H9 (cell line): ENCODE measurements around the gene USP4. TPM values are rescaled to one million over a fixed set of nuclear protein-coding genes. Genes with fewer than 3 reads are reported as not detected.

Experiments
- DNase-seq: peaks from one replicate; pipeline ENCODE4 v3.0.0-alpha.2; 2017
- H2AFZ ChIP-seq: one replicate; pipeline ENCODE4 v1.6.1; 2013; ENCODE audit warnings: mild to moderate bottlenecking, low read length, control low read depth, moderate library complexity
- H2AK5ac ChIP-seq: 2 replicates; pipeline ENCODE4 v1.6.1; 2013; ENCODE audit warnings: low read length, control low read depth, mixed read lengths; ENCODE audit not compliant: insufficient read length
- H2BK120ac ChIP-seq: one replicate; pipeline ENCODE4 v1.6.1; 2013; ENCODE audit warnings: low read depth, mild to moderate bottlenecking, low read length, control low read depth, inconsistent platforms; ENCODE audit not compliant: poor library complexity, severe bottlenecking
- H2BK12ac ChIP-seq: 2 replicates; pipeline ENCODE4 v1.6.1; 2013; ENCODE audit warnings: low read length, control low read depth, mixed read lengths, low read depth; ENCODE audit not compliant: insufficient read length
- H2BK15ac ChIP-seq: 2 replicates; pipeline ENCODE4 v1.6.1; 2013; ENCODE audit warnings: low read depth, low read length, control low read depth
- H2BK20ac ChIP-seq: one replicate; pipeline ENCODE4 v1.6.1; 2013; ENCODE audit warnings: low read depth, mild to moderate bottlenecking, low read length, control low read depth, inconsistent platforms; ENCODE audit not compliant: poor library complexity, severe bottlenecking
- H2BK5ac ChIP-seq: 2 replicates; pipeline ENCODE4 v1.6.1; 2013; ENCODE audit warnings: low read length, control low read depth, mixed read lengths; ENCODE audit not compliant: insufficient read length
- H3K14ac ChIP-seq: 2 replicates; pipeline ENCODE4 v1.6.1; 2013; ENCODE audit warnings: low read length, control low read depth; ENCODE audit not compliant: insufficient read depth
- H3K18ac ChIP-seq: 2 replicates; pipeline ENCODE4 v1.6.1; 2013; ENCODE audit warnings: low read depth, mild to moderate bottlenecking, mixed read lengths, low read length, control low read depth; ENCODE audit not compliant: insufficient read length
- H3K23ac ChIP-seq: 2 replicates; pipeline ENCODE4 v1.6.1; 2013; ENCODE audit warnings: low read length, control low read depth, mixed read lengths, low read depth; ENCODE audit not compliant: insufficient read length
- H3K23me2 ChIP-seq: 2 replicates; pipeline ENCODE4 v1.6.1; 2013; ENCODE audit warnings: low read depth, mild to moderate bottlenecking, mixed read lengths, low read length, control low read depth; ENCODE audit not compliant: insufficient read length, poor library complexity, severe bottlenecking
- H3K27ac ChIP-seq: 2 replicates; pipeline ENCODE4 v1.5.1; 2013; ENCODE audit warnings: low read length, control low read depth, mixed read lengths, low read depth; ENCODE audit not compliant: insufficient read length
- H3K27me3 ChIP-seq: 2 replicates; pipeline ENCODE4 v1.6.1; 2013; ENCODE audit warnings: low read length, control low read depth, inconsistent platforms; ENCODE audit not compliant: insufficient read depth
- H3K4ac ChIP-seq: 2 replicates; pipeline ENCODE4 v1.6.1; 2013; ENCODE audit warnings: low read depth, mild to moderate bottlenecking, control low read depth, inconsistent platforms, low read length, moderate library complexity
- H3K4me1 ChIP-seq: 2 replicates; pipeline ENCODE4 v1.6.1; 2013; ENCODE audit warnings: low read length, control low read depth, inconsistent platforms; ENCODE audit not compliant: insufficient read depth
- H3K4me2 ChIP-seq: 2 replicates; pipeline ENCODE4 v1.6.1; 2013; ENCODE audit warnings: low read length, control low read depth, mixed read lengths; ENCODE audit not compliant: insufficient read length, insufficient read depth
- H3K56ac ChIP-seq: 2 replicates; pipeline ENCODE4 v1.6.1; 2013; ENCODE audit warnings: low read depth, mild to moderate bottlenecking, mixed read lengths, low read length, control low read depth; ENCODE audit not compliant: insufficient read length
- H3K79me1 ChIP-seq: 2 replicates; pipeline ENCODE4 v1.6.1; 2013; ENCODE audit warnings: low read depth, mild to moderate bottlenecking, moderate library complexity, low read length, control low read depth, inconsistent platforms; ENCODE audit not compliant: insufficient read depth, poor library complexity, severe bottlenecking
- H3K79me2 ChIP-seq: 2 replicates; pipeline ENCODE4 v1.6.1; 2013; ENCODE audit warnings: low read length, control low read depth, inconsistent platforms; ENCODE audit not compliant: insufficient read depth
- H3K9ac ChIP-seq: 2 replicates; pipeline ENCODE4 v1.6.1; 2013; ENCODE audit warnings: low read length, control low read depth, mixed read lengths; ENCODE audit not compliant: insufficient read length; ENCODE audit errors: extremely low read depth
- H3K9me3 ChIP-seq: one replicate; pipeline ENCODE4 v1.6.1; 2013; ENCODE audit warnings: low read depth, low read length, inconsistent platforms; ENCODE audit not compliant: control insufficient read depth
- H3T11ph ChIP-seq: one replicate; pipeline ENCODE4 v1.6.1; 2013; ENCODE audit warnings: mild to moderate bottlenecking, low read length, control low read depth, inconsistent platforms
- H4K20me1 ChIP-seq: one replicate; pipeline ENCODE4 v1.6.1; 2013; ENCODE audit not compliant: control insufficient read depth, insufficient read length, insufficient read depth
- H4K5ac ChIP-seq: 2 replicates; pipeline ENCODE4 v1.6.1; 2013; ENCODE audit warnings: low read depth, mild to moderate bottlenecking, mixed read lengths, low read length, control low read depth; ENCODE audit not compliant: insufficient read length
- H4K8ac ChIP-seq: replicated peaks from 2 replicates; pipeline ENCODE4 v1.6.1; 2013; ENCODE audit warnings: low read length, control low read depth, mixed read lengths, low read depth; ENCODE audit not compliant: insufficient read length
- H4K91ac ChIP-seq: 2 replicates; pipeline ENCODE4 v1.6.1; 2013; ENCODE audit warnings: low read depth, mild to moderate bottlenecking, moderate library complexity, mixed read lengths, low read length, control low read depth; ENCODE audit not compliant: insufficient read length
- H3K27ac Mint-ChIP-seq, 3 experiments: 2 replicates in 2 of 3; 3 replicates in 1 of 3; pipeline ENCODE4 v1.8.0; 2020 to 2021; ENCODE audit warnings: mixed read lengths in 3 of 3, mild to moderate bottlenecking in 1 of 3, moderate library complexity in 1 of 3
- H3K27me3 Mint-ChIP-seq: 2 replicates; pipeline ENCODE4 v1.8.0; 2021; ENCODE audit warnings: low read depth, mild to moderate bottlenecking, moderate library complexity, mixed read lengths
- H3K36me3 Mint-ChIP-seq, 3 experiments: 2 replicates in 2 of 3; 3 replicates in 1 of 3; pipeline ENCODE4 v1.8.0; 2020 to 2021; ENCODE audit warnings: low read depth in 3 of 3, mixed read lengths in 3 of 3; ENCODE audit not compliant: insufficient read depth in 1 of 3
- H3K4me1 Mint-ChIP-seq, 2 experiments: 2 replicates each; pipeline ENCODE4 v1.8.0; 2020; ENCODE audit warnings: mixed read lengths in 2 of 2
- H3K4me3 Mint-ChIP-seq, 2 experiments: 2 replicates in 1 of 2; 3 replicates in 1 of 2; pipeline ENCODE4 v1.8.0; 2020 to 2021; ENCODE audit warnings: mild to moderate bottlenecking in 2 of 2, mixed read lengths in 2 of 2, moderate library complexity in 1 of 2
- H3K9me3 Mint-ChIP-seq, 2 experiments: 2 replicates in 1 of 2; 3 replicates in 1 of 2; pipeline ENCODE4 v1.8.0; 2020; ENCODE audit warnings: mild to moderate bottlenecking in 2 of 2, mixed read lengths in 2 of 2, moderate library complexity in 1 of 2
- WGBS: extraction: QIAGEN DNeasy Blood & Tissue Kit; methylation state at CpG from one replicate; pipeline ENCODE4 v1.1.7; 2013; ENCODE audit warnings: missing lambda C conversion rate, low lambda C conversion rate, mixed read lengths; ENCODE audit not compliant: insufficient read length; ENCODE audit errors: extremely low coverage; 5-methylcytosine and 5-hydroxymethylcytosine counted together
- total RNA-seq: library from RNA; stranded (reverse); gene quantifications from 2 replicates; pipeline ENCODE4 v1.2.1, GENCODE V29; 2021
- TF ChIP-seq, protein P1 (sequence below): fragments of 200-600 bp; sonication (generic); conservative IDR thresholded peaks from 3 replicates; pipeline ENCODE4 v1.8.0; 2021; ENCODE audit warnings: antibody characterized with exemption, mild to moderate bottlenecking

Gene USP4
- total RNA-seq, 1 experiment from 2014 or later, result 36.1 TPM

GRCh38 chr3:49253512-49253911 lies 86.3 kb downstream of the USP4 start:
- no peaks in the 10 kb centered on the region for H3K27me3 ChIP-seq
- H3K36me3 Mint-ChIP-seq, result no peaks in the 10 kb centered on the region
- H3K4me3 Mint-ChIP-seq, result no peak overlapping the region
- H3K23me2 ChIP-seq, result no peaks in the 10 kb centered on the region
- H3K9me3 ChIP-seq, result no peaks in the 10 kb centered on the region
- H4K8ac ChIP-seq, result no peak overlapping the region
- no peak overlapping the region for H2AFZ ChIP-seq
- H3K27ac Mint-ChIP-seq, result peak overlapping the region in 2 of 3 experiments; percentile 2 to 17; a peak in 2 of 7 replicates
- no peak overlapping the region for H3K9ac ChIP-seq
- H3K56ac ChIP-seq, result no peak overlapping the region
- no peak overlapping the region for H3K14ac ChIP-seq
- H2BK15ac ChIP-seq, result no peak overlapping the region
- no peak overlapping the region for H3K4ac ChIP-seq
- H3K27ac ChIP-seq, result no peak overlapping the region
- no CpG with 5 or more reads among the region's 3 CpGs for WGBS
- H2BK120ac ChIP-seq, result no peak overlapping the region
- H4K91ac ChIP-seq, result no peak overlapping the region
- H2BK20ac ChIP-seq, result no peak overlapping the region
- TF ChIP-seq, protein P1, sequence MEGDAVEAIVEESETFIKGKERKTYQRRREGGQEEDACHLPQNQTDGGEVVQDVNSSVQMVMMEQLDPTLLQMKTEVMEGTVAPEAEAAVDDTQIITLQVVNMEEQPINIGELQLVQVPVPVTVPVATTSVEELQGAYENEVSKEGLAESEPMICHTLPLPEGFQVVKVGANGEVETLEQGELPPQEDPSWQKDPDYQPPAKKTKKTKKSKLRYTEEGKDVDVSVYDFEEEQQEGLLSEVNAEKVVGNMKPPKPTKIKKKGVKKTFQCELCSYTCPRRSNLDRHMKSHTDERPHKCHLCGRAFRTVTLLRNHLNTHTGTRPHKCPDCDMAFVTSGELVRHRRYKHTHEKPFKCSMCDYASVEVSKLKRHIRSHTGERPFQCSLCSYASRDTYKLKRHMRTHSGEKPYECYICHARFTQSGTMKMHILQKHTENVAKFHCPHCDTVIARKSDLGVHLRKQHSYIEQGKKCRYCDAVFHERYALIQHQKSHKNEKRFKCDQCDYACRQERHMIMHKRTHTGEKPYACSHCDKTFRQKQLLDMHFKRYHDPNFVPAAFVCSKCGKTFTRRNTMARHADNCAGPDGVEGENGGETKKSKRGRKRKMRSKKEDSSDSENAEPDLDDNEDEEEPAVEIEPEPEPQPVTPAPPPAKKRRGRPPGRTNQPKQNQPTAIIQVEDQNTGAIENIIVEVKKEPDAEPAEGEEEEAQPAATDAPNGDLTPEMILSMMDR, result no peak
- H3K27me3 Mint-ChIP-seq, result no peaks in the 10 kb centered on the region
- H3K4me2 ChIP-seq, result no peak overlapping the region
- H2BK12ac ChIP-seq, result no peak overlapping the region
- no peak overlapping the region for H3T11ph ChIP-seq
- H3K9me3 Mint-ChIP-seq, result no peaks in the 10 kb centered on the region
- DNase-seq, result no peak
- H2AK5ac ChIP-seq, result no peak overlapping the region
- H3K23ac ChIP-seq, result no peak overlapping the region
- no peak overlapping the region for H2BK5ac ChIP-seq
- H3K79me1 ChIP-seq, result no peaks in the 10 kb centered on the region
- H3K79me2 ChIP-seq, result no peaks in the 10 kb centered on the region
- no peak overlapping the region for H4K5ac ChIP-seq
- H3K4me1 Mint-ChIP-seq, result peaks cover 3 to 6% of the 10 kb centered on the region in 2 experiments
- no peaks in the 10 kb centered on the region for H4K20me1 ChIP-seq
- H3K4me1 ChIP-seq, result no peaks in the 10 kb centered on the region
- no peak overlapping the region for H3K18ac ChIP-seq
